ENCODE data around the gene ULBP1.

DNA sequence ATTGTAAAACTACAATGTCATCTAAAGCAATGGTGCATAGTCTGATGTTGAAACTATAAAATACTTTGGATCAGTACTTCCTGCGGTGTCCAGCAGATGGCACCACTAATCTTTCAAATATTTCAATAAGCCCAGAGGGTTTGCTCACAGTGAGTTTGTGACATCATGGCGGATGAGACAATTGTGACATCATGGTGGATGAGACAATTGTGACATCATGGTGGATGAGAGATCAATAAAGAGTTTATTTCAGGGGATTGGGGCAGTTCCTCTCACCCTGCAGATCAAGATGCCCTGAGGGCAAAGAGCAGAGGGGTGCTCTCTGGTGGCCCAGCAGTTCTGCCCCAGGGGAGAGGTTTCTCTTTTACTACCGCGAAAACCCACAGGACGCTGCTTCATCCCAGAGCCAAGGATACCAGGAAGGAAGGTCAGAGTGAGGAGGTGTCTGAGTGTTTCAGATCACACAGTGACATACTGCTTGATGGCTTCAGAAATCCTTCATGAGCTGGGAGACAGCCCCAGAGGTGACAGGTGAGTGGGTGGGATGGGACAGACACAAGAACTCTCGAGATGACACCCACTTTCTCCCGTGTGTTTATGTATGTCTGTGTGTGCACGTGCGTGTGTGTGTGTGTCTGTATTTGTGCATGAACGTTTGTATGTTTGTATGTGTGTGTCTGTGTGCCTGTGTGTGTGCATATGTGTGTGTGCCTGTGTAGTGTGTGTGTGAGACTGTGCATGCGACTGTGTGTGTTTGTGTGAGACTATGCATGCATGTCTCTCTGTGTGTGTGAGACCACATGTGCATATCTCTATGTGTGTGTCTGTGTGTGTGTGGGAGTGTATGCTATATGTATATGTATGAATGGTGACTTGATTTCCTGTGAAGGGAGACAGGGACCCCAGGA lies 29.2 kb upstream of the ULBP1 start:
- TF ChIP-seq, protein P1, sequence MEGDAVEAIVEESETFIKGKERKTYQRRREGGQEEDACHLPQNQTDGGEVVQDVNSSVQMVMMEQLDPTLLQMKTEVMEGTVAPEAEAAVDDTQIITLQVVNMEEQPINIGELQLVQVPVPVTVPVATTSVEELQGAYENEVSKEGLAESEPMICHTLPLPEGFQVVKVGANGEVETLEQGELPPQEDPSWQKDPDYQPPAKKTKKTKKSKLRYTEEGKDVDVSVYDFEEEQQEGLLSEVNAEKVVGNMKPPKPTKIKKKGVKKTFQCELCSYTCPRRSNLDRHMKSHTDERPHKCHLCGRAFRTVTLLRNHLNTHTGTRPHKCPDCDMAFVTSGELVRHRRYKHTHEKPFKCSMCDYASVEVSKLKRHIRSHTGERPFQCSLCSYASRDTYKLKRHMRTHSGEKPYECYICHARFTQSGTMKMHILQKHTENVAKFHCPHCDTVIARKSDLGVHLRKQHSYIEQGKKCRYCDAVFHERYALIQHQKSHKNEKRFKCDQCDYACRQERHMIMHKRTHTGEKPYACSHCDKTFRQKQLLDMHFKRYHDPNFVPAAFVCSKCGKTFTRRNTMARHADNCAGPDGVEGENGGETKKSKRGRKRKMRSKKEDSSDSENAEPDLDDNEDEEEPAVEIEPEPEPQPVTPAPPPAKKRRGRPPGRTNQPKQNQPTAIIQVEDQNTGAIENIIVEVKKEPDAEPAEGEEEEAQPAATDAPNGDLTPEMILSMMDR (IDR thresholded peaks at IDR 0.05): peak; percentile 74 to 86 (median 76)
- no peak for TF ChIP-seq POLR2A (IDR thresholded peaks at IDR 0.05)
